ENCODE results near the gene FOXE3. TPM values are rescaled to one million over a fixed set of nuclear protein-coding genes. Genes with fewer than 3 reads are reported as not detected.

FOXE3 gene
- total RNA-seq, 6 experiments from 2014 or later, result not detected

DNA sequence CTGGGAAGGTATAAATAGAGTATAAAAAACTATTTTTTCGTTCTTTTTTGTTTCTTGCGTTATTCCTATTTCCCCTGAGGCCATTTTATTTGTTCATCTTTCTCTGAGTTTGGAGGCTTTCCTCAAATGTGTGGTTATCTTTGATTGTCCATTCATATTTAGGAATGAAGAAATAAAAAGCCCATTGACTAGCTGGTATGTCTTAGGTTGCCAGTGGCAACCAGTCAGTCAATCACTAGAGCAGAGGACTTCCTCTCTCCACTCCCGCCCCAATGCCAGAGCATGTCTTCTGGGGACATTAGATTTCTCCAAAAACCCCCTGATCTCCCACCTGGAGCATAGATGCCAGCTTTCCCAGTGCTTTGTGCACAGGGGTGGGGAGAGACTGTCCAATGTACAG lies 20.7 kb upstream of the FOXE3 start:
- Mint-ChIP-seq H3K4me3 (no peak overlapping the region), H3K36me3 (ENCODE audit: low read depth) (no peaks in the 10 kb centered on the region), H3K27me3 (ENCODE audit: insufficient read depth) (peaks cover 7% of the 10 kb centered on the region), H3K27ac (no peak overlapping the region), H3K4me1 (ENCODE audit: low read depth) (peaks cover 17% of the 10 kb centered on the region), H3K9me3 (no peaks in the 10 kb centered on the region)
- no peak for DNase-seq
- no peak for TF ChIP-seq CTCF (IDR thresholded peaks at IDR 0.05)

DNA sequence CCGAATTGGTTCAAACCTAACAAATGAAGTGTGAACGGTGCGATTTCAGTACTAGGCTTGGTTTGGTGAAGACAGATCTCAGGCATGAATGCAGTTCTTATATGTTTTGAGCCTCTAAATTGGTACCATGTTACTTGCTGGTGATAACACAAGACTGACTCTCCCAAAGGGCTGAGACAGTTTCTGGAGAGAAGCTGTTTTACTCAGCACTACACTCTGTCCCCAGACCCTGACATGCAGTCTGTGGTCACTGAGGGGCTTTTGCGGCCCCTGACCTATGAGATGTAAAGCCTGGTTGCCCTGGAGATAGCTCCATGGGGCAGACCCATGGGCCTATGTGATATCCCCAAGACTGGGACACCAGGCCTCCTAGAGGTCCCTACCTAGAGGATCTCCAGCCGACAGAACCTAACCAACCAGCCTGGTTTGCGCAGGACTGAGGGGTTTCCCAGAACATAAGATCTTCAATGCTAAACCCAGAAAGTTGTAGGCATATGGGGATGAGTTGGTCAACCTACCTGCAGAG lies 19.4 kb upstream of the FOXE3 start:
- Mint-ChIP-seq H3K9me3 (no peaks in the 10 kb centered on the region), H3K27ac (no peak overlapping the region), H3K4me3 (no peak overlapping the region), H3K4me1 (ENCODE audit: low read depth) (peaks cover 15% of the 10 kb centered on the region), H3K36me3 (ENCODE audit: low read depth) (no peaks in the 10 kb centered on the region), H3K27me3 (ENCODE audit: insufficient read depth) (peaks cover 16% of the 10 kb centered on the region)
- TF ChIP-seq CTCF (IDR thresholded peaks at IDR 0.05), result no peak
- DNase-seq, result no peak

DNA sequence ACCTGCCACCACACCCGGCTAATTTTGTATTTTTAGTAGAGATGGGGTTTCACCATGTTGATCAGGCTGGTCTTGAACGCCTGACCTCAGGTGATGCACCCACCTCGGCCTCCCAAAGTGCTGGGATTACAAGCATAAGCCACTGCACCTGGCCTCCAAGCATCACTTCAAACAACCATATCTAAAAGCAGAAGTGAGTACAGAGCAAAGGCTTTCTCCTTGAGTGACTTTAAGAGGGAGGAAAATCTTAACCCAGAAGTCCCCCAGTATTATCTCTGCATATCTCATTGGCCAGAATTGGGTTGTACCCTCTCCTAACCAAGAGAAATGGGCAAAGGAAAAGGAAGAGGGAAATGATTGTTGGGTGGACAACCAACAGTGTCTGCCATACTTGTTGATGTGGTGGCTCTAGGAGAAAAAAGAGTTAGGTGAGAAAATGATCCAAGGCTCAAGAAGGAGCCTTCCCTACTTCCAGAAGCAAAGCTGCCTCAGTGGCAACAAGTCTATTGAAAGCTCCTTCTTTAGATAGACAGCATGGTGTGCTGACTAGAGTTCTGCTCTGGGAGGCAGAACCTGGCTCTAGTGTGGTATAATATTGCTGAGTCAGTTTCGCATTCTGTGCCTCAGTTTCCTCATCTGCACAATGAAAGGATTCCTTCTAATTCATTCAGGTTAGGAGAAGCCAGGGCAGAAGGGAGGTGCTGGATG lies 16.8 kb upstream of the FOXE3 start:
- Mint-ChIP-seq H3K4me1 (ENCODE audit: low read depth) (no peaks in the 10 kb centered on the region), H3K27ac (no peak overlapping the region), H3K4me3 (no peak overlapping the region), H3K36me3 (ENCODE audit: low read depth) (no peaks in the 10 kb centered on the region), H3K9me3 (no peaks in the 10 kb centered on the region), H3K27me3 (ENCODE audit: insufficient read depth) (peaks cover 18% of the 10 kb centered on the region)
- DNase-seq, result no peak
- no peak for TF ChIP-seq CTCF (IDR thresholded peaks at IDR 0.05)

DNA sequence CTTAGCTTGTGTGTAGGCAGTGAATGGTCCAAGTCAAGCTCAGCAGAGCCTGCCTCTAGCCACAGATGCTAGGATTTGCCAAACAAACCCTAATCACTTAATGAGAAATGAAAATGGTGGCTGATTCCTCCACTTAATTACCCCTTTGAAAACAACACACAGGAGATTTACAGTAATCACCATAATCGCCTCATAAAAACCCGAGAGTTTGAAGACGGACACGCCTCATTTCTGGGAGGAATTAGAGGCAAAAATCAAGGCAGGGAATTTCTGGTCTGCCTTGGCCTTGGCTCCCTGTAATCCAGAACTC lies 16.3 kb upstream of the FOXE3 start:
- DNase-seq, result no peak
- Mint-ChIP-seq H3K27me3 (ENCODE audit: insufficient read depth) (peaks cover 18% of the 10 kb centered on the region), H3K9me3 (no peaks in the 10 kb centered on the region), H3K27ac (no peak overlapping the region), H3K36me3 (ENCODE audit: low read depth) (no peaks in the 10 kb centered on the region), H3K4me1 (ENCODE audit: low read depth) (no peaks in the 10 kb centered on the region), H3K4me3 (no peak overlapping the region)
- TF ChIP-seq CTCF (IDR thresholded peaks at IDR 0.05), result no peak

DNA sequence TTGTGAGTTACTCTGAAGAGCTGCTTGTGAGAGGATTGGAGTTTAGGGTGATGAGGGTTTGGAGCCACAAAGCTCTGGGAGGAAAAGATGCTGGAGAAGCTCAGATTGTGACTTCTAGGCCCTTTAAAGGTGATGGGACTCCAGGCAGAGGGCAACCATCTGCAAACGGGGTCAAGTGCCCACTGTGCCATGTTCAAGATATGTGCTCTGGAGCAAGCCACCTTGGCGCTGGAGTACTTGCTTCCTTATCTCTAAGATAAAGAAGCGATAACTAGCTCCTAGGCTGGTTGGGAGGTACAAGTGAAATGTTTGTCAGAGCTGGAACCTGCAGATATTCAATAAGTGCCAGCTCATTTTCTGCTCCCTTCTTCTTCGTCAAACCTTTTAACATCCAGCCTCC lies 14.3 kb upstream of the FOXE3 start:
- H3K4me3 Mint-ChIP-seq, result no peak overlapping the region
- TF ChIP-seq CTCF (IDR thresholded peaks at IDR 0.05), result no peak
- peaks cover 19% of the 10 kb centered on the region for H3K4me1 Mint-ChIP-seq (ENCODE audit: low read depth)
- H3K27me3 Mint-ChIP-seq (ENCODE audit: insufficient read depth), result peaks cover 19% of the 10 kb centered on the region
- H3K27ac Mint-ChIP-seq, result no peak overlapping the region
- no peak for DNase-seq
- no peaks in the 10 kb centered on the region for H3K36me3 Mint-ChIP-seq (ENCODE audit: low read depth)
- no peaks in the 10 kb centered on the region for H3K9me3 Mint-ChIP-seq
